COLO829 (cell line): Measurements from ENCODE around the gene RAPGEF4.

ENCODE experiments used
- DNase-seq: peaks from one replicate; pipeline ENCODE4 v3.0.0; 2012; ENCODE audit warnings: low spot score

The RAPGEF4 gene

DNA sequence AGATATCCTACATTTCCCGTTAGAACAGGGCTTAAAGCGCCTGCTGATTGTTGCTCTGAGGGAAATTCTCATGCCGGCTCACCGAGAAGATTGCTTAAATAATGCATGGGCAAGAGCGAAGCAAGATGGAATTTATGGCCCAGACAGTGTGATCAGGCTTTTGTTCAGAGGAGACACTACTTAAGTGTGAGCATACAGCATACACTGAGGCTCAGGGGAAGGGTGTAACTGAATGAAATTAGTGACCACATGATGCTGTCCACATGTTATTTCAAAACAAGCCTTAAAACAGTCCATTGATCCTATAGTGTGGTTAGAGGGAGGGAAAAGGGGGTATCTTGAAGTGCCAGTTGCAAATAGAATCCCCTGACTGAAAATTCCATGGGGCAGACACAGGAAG, 125.5 kb downstream of the RAPGEF4 start:
- no peak for DNase-seq

DNA sequence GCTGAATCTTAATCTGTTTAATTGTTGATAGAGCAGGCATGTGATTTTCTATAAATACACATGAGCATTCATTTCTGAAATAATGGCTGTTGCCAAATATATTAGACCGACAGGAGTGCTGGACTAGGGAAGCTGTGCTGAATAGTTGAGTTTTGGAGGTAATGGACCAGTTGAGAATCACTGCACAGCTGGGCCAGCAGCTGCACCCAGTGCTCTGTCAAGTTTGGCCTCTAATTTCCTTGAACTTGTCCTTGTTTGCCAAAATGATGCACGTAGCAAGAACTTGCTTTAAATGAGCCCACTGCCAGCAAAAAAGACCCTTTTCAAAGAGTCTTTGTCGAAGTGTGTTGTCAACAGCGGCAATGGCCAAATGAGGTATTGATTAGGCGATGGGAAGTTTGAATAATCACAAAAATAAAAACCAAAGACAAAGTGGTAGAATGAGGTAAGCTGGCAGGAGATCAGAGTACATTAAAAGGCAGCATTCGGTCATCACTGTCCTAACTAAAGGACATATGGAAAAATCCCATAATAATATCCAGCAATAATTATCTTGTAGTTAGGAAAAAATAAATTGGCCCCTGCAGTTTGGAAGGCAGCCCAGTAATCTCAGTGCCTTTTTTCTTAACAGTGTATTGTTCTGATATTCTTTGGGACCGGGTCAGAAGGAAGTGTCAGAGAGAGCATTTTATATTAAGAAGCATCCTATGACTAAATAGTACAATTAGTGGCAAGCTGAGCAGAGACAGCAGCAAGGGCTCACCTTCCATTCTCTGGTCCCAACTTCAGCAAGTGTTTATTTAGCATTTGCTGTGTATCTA, 126.2 kb downstream of the RAPGEF4 start:
- no peak for DNase-seq

DNA sequence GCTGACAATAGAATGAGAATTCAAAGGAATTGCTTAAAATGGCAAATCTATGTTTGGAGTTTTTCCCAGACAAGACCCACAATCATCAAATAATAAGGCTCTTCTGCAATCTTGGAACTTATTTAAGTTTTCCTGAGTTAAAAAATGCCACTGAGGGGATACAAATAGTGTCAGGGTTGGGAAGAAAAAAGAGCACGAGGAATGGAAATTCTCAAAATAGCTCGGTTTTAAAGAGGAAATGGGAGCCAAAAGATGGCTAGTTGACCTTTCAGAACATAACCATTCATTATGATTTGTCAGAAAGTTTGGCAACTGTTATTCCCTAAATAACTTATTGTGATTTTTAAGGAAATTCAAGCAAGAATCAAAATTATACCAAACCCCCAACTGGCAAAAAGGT, 127.7 kb downstream of the RAPGEF4 start:
- DNase-seq = no peak

DNA sequence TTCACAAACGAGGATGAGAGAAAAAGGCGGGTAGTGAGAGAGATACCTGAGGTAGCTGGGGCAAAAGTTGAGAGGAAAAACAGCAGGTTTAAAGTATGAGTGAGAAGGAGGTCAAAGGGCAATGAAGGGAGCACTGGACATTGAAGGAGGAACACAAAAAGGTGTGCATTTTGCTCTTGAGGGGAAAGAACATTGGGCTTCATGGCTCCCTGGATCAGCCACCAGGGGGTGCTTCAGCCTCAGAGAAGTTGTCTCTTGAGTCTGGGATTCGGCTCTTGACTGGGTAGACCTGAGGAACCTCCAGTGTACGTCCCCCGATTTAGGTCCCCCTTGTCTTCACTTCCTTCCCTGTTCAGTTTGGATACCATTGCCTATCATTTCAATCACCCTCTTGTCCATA, 128.5 kb downstream of the RAPGEF4 start:
- DNase-seq = no peak

DNA sequence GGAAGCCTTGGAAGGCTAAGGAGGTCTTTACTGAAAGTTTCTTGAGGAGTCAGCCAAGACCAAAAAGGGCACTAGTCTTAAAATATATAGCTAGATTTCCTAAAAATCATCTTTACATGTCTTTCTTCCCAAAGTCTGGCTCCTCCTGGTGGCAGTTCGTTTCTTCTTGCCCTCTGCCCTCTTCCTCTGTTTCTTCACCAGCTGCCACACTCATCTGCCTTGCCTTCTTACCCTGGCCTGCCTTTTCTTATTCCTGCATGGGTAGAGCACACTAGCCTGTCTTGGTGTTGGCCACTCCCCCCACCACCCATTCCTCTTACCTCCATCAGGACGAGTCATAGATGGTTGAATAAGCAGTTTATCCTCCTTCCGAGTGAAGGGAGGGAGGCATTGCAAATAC, 129.8 kb downstream of the RAPGEF4 start:
- no peak for DNase-seq

DNA sequence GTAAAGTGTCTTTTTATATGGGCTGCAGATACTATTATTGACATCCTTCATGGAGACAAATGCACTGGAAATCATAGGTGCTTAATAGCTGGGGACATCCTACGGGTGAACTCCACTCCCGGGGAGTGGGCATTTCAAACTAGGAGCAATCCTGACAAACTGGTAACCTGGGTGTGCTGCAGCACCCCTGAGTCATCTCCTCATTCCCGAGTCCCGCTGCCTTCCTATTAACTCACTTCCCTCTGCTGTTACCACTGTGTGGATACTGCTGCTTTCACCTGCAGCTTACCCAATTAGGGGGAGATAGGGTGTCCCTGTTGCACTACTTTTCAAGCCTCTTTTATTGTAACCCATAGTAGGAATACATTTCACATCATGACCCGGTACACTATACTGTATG, 134.2 kb downstream of the RAPGEF4 start:
- DNase-seq = no peak

DNA sequence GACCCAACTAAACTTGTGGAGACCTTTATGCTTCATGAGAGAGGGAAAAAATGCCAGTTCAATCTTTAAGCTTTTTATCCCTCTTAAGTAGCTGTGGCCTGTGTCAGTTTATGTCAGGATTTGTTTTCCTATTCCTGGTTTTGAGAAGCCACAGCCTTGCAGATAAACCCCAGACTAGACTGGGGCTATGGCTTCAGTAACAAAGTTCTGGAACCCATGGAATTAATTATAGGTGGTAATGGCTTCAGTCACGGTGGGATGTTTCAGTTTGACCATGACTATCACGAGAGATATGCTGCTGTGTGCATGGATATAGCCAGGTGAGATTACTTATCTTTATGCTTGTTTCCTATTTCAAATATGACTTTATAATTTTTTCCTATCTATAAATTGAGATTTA, 134.8 kb downstream of the RAPGEF4 start:
- no peak for DNase-seq

DNA sequence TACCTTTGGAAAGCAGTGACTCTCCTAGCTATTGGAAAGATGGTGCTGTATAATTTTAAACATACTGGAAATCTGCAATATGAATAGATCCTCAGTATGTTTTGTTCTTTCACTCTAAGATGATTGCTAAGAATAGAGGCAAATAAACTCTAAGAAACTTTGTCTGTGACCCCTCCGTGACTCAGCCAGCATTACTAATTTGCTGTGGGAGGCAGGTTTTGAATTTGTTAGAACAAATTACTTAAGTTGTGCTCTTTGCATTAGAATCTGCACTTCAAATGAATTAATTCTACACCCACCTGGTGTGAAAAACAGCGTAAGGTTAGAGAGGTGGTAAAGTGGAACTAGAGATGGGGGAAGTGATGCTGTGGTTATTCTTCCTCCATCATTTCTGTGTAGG, 142.2 kb downstream of the RAPGEF4 start:
- no peak for DNase-seq

DNA sequence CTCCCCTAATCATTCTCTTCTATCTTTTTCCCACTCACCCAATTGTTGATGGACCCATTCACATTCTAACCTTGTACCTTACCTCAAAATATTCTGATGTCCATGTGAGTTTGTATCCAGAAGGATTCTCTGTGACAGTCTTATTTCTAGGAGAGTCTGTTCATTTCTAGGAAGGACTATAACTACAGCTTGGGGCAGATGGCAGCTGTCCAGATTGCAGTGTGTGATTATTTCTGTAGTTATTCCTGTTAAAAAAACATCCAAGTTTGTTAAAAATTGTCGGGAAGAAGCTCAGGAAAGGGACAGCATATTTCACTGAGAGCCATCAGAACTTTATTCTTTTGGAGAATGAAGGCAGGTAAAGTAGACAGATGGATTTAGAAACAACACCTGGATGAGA, 142.6 kb downstream of the RAPGEF4 start:
- no peak for DNase-seq

DNA sequence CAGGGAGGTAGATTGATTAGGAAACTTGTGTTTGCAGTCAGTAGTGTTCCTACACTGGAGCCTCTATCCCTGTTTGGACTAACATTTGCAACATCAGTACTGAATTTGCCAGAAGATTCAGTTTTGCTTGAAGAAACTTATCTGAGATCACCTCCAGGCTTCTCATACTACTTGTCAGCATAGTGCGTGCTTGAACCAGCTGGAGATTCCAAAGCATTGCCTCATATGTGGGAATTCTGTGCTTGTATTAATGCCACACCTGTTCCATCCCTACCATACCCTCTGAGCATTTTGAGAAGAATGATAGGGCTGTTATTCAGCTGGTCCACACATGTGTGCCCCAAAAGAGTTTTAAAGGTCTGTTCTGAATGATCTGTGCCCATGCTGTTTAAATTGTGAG, 148.7 kb downstream of the RAPGEF4 start:
- DNase-seq = no peak

DNA sequence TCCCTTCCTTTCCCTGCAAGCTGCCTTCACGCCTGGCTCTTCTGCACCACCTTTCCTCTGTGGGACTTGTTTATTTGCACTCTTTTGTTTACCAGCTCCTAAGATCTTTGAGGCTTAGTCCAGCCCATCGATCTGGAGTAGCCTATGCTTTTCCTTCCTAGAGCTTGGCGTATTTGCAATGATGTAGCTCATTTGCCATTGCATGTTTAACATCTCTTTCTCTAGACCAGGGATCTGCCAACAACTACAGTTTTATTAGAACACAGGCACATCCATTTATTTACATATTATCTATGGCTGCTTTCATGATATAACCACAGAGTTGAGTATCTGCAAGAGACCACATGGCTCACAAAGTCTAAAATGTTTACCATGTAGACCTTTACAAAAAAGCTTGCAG, 150.4 kb downstream of the RAPGEF4 start:
- DNase-seq = no peak

DNA sequence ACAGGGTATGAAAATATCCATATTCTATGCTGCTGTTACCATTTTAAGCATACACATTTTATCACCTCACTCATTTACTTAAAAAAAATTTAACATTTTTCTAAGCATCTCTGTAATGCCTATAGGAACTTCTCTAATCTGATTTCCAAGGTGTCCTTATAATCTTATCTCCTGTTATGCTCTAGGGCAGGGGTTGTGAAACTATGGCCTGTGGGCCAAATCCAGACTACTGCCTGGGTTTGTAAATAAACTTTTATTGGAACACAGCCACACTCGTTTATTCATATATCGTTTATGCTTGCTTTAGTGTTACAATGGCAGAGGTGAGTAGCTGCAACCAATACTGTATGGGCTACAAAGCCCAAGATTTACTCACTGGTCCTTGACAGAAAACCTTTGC, 151.6 kb downstream of the RAPGEF4 start:
- no peak for DNase-seq

DNA sequence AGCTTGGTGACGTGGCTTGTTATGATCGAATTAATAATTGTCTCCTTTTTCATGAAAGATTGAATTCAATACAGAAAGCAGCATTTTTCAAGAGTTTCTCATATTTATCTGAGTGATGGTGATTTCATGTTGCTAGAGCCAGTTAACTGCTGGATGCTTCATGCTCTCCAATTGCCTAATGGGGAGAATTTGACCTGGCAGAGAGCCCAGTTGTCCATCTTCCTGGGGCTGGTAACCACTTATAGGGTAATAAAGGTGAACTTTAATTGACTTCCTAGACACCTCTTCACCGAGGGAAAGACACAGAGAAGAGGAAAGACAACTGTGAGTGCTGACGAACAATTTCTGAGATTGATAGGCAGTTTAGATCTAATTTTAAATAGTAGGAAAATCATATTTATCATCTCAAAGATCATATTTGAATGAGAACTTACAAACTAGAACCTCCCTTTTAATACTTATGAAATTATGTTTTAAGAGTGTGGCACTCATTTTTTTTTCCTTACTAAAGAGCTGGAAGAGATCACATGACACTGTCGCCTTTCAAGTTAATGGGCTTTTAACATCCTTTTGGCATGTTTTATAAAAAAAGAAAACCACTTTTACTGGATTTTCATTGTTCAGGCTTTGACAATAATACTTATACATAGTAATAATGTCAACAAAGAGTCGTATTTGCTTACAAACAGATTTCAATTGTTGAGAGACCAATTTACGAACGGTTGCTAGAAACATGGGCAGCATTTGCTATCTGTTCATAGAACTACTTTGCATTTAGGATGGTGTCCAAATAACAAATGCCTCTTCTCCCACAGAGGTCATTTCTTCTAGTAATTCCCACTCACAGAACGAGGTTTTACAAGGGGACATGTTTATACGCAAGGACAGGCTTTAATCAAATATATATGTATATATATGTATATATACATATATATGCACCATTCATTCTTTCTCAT, 153.3 kb downstream of the RAPGEF4 start:
- DNase-seq = no peak

DNA sequence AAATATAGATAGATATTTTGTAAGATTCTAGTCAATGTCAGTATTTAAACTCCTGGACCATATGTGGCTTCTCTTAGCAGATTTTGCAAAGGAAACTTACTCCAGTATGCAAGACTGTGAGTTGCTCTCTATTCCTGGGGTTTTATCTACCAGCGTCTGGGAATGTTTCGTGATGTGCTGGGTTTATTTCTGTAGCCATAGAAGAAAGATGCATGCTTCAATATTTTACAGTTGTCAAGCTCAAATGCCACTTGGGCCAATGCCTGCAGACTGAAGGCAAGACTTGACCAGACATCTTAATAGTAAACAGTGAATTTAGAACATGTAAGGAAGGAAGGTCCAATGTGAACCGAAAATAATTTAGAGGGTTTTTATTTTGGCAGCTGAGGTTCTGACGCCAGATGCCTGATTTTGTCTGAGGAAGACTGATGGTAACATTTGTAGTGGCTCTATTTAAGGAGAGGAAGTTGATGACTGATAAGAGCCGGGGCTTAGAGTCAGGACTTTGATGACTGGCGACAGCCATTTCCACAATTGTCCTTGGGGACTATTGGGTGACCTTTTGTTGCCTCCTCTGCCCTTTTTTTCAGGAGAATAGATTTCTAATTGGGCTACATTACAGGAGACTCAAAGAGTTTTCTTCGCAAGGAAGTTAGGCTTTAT, 154.3 kb downstream of the RAPGEF4 start:
- no peak for DNase-seq

DNA sequence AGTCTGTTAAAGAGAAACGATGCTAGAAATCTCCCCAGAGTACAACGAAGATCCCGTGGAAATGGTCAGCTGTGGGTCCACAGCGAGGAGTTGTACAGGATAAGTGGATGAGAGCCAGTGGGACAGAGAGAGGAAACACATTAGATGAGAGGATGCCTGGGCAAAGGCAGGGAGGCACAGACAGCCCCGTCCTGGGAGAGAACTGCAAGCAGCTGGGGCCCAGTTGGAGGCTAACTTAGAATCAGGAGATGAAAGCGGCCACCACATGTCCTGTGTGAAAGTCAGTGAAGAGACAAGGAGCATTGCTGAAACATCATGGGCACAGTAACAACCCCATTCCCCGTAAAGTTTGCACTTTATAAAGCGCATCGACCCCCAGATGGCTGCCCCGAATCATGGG, 157.5 kb downstream of the RAPGEF4 start:
- DNase-seq = no peak

DNA sequence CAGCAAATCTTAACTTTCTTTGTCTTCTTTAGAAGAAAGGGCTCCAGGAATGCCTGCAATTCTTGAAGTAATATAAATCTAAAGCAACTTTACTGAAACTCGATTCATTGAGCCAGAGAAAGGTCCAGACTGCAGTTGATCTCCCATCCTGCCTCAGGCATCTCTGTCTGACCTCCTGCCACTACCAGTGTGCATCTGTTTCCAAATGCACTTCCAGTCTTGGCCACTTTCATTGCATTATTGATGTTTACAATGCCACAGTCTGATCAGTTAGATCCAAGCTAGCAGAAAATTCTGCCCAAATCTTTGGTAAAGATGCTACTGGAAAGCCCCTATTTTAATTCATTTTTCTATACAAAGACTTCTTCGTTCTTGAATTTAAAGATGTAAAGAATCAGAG, 158.0 kb downstream of the RAPGEF4 start:
- peak; percentile 6 for DNase-seq

DNA sequence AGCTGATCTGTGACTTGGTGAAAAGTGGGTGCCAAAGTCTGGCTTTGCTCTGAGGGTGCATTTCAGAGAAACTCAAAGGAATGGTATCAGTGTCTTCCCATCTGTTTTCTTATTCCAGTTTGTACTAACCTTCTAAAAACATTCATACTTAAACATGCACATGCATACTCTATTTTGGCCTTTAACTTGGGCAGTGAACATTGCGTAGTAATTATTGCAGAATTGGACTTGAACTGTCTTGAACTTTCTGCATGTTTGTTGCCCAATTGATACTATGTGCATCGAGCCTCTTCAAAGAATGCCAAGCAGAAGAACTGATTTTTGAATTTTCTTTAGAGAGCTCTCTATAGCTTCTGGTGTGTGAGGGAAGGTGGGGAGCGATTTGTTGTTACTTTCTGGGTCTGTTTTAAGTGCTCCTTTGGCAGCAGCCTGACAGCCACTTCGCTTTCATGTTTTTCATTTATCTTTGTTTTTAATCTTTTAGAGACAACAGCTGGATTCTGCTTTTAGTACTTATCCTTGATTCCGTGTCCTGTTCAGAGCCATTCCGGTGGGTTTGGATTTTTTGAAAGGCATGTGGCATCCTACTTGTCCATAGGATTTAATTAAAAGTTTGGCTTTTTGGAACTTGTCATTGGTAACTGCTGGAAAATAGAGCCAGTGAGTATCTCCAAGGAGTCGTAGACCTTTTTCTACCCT, 159.2 kb downstream of the RAPGEF4 start:
- no peak for DNase-seq

DNA sequence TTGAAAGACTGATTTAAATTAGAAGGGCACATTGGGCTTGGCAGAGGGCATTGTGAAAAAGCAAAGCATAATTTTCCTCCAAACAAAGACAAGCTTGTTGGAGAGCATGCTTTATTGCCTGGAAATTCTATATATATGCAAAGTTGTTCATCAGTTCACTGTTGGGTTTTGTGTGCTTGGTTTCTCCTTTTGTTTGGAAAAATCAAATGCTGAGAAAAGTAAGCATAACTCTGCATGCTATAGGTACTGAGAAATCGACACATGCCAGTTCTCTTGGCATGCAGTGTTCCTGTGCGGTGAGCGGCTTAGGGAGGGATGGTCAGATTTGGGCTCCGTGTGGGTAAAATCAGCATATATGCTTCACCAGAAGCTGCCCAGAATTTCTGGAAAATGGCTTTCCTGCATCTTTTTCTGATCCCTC, 161.0 kb downstream of the RAPGEF4 start:
- DNase-seq = peak; percentile 27

DNA sequence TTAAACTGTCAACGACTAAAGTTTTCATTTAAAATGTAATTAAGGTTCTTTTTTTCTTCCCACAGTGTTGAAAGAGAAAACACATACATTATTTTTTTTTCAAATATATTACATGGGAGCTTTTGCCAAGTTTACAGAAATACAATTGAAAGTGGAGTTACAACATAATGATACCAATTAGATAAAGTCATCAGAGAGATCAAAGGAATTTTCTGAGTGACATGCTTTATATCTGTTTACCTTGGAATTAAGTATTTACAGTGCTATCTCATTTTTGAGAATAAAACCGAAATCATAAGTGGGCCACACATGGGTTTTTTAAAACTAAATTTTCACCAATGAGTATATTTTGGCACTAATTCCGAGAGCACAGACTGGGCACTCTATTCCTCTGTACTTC, 165.2 kb downstream of the RAPGEF4 start:
- no peak for DNase-seq

DNA sequence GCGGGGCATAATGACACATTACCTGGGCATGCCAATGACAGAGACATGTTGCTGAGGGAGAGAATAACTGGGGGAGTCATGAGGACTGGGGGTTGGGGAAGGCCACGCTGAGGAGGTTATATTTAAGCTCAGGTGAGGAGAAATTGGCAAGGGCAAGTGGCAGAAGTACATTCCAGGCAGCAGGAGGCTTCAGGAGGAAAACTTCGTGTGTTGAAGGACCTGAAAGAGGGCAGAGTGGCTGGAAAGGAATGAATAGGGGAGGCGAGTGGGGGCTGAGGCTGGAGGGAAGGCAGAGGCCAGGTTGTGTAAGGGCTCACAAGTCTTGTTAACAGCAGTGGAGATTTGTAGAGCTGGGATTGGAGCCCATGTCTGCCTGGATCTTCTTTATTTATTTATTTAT, 166.3 kb downstream of the RAPGEF4 start:
- no peak for DNase-seq

DNA sequence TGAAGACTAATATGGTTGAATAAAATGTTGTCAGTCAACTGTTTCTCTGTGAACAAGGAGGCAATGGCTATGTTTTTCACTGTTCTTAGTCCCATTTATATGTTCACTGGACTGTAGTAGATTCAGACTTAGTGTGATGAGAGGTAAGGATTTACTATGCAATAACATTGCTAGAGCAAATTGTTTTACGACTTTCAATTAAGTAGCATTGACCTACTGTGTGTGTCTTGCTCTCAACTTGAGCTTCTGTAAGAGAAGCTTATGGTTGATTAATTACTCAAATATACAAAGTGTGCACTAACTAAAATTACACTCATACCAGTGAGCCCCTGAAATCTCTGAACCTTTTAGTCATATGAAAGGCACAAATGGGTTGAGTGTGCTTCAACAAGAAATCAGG, 168.6 kb downstream of the RAPGEF4 start:
- no peak for DNase-seq
